NOMO-1 treated with dmso at 0.1 percent for 144 hours (cell line): ENCODE measurements around the gene ZDBF2.
"Not testable (repeated sequence)": the region's sequence is repeated elsewhere in the genome, so short reads cannot be mapped to it uniquely, and the experiment has no call there.

Source experiments
- DNase-seq: peaks from one replicate; lab custom pipeline; 2025; ENCODE audit not compliant: unreplicated experiment; lab: John Stamatoyannopoulos, UW

The ZDBF2 gene

GRCh38 chr2:206274434-206275311 is at the start of gene ZDBF2:
Gene ZDBF2, plus strand, starts transcription at chr2:206274663. Its CDS starts 7,187 bp downstream, at chr2:206281850.
- no peak for DNase-seq

GRCh38 chr2:206225435-206226232 is 48.8 kb upstream of the ZDBF2 start:
- DNase-seq, result no peak

- DNase-seq, result not testable (repeated sequence)
Observed at GRCh38 chr2:206228636-206229035, 45.8 kb upstream of the ZDBF2 start.

GRCh38 chr2:206229642-206230041 is 44.8 kb upstream of the ZDBF2 start:
- DNase-seq, result no peak

DNA sequence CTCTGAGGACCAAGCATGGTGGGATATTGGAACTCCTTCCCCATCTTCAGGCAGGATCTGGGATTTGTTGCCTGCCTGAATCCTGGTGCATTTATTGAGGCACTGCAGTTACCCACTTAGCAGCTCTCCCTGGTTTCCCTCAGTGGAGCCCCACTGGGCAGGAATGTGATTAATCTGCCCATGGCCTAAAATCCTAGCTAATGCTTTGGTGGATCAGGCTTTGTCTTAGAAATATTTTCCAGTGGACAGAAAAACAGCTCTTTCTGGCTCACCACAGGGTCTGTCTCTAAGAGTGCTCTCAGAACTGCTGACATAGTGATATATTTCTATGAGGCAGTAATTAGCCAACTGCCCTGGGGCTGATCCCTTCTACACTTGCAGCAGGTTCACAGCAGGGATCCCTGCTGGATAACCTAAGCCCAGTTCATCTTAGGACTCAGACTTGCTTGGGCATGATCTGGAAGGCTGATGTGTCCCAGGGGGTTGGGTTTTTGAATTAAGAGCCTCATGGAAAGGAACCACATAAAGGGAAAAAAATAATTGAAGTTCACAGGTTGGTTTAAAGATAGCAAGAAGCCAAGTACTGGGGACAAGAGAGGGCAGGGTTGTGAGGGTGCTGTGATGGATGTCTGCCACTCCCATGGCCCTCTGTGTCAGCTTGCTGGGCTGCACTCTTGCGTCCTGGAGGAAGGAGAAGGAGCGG is 44.3 kb upstream of the ZDBF2 start:
- no peak for DNase-seq

DNA sequence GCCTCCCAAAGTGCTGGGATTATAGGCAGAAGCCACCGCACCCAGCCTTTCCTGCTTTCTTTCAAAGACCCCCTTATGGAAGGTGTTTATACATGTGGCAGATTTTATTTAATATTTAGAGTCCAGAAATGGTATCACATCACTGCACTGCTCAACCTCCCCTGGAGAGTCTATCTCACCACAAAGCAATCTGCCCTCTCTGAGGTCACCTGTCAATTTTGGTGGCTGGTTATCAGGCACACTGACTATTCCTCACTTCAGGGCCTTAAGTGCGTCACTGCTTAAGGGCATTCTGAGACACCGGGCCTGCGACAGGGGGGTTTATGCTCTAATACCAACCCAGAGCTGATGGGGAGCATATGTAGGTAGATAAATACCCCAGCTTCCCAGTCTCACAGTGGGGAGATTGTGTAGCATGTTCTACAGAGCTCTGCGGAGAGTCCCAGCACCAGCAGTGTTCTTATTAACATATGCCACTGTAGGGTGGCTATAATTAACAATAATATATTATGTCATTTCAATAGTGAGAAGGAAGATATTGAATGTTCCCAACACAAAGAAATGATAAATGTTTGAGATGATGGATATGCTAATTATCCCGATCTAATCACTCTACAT is 42.7 kb upstream of the ZDBF2 start:
- no peak for DNase-seq

DNA sequence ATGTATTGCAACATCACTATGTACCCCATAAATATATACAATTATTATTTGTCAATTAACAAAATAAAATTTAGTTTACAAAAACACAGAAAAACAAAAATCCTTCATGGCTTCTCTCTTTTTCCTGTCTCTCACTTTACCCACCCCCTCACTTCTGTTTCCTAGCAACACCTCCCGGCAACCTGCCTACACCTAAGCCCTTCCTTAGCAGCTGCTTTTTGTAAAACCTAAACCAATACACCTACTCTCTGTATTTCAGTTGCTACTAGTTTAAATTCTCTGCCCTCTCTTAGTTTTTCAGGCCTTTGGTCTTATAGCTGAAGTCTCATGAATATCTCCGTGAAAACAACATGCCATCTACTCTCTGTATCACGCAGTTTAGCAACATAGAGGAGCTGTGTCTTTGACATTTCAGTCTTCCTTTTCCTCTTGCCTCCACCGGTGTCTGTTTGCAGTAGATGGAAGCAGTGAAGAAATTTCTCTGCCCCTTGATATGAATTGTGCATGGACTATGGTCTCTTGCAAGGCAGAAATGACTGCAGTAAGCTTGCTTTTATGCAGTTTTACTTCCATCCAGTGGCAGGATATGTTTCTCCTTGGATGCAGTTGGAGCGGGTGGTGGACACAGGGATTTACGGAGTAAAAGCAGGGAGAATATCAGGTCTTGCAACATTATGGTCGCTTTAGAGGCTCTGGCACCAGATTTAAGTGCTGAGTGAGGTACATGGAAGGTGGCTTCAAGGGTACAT is 42.0 kb upstream of the ZDBF2 start:
- DNase-seq, result no peak

DNA sequence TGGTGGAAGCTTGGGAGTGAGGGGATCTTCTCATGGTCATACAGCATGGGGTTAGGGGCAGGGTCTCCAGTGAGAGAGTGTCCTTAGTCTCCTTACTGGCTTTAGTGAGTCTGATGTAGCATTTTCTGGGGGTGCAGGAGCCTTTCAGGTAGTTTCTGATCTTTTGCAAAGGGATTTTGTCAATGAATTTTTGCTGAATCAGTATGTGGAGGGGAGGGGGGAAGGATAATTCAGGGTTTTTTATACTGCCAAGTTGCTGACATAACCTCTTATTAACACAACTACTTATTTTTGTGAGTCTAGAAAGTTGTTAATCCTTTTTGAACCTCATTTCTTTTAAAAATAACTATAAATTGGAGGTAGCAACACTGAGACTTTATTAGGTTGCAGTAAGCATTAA is 35.3 kb upstream of the ZDBF2 start:
- no peak for DNase-seq

- no peak for DNase-seq
Observed at GRCh38 chr2:206240327-206240726, 34.1 kb upstream of the ZDBF2 start.

DNA sequence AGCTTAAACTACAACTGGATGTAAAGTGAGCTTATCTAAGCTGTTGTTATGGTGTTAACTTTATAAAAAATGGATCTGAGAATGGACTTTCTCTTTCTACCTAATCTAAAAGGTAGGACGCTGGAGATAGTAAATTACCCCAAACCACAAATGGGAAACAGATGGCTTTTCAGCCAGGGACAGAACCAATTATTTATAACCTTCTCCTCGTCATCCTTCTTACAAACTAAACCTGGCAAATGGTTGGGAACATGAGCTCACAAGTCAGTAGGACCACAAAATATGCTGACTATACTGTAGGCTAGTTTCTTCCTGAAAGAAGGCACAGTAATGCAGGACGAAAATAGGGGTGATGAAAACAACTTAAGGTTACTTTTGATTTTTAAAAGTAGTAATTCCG is 32.7 kb upstream of the ZDBF2 start:
- no peak for DNase-seq

DNA sequence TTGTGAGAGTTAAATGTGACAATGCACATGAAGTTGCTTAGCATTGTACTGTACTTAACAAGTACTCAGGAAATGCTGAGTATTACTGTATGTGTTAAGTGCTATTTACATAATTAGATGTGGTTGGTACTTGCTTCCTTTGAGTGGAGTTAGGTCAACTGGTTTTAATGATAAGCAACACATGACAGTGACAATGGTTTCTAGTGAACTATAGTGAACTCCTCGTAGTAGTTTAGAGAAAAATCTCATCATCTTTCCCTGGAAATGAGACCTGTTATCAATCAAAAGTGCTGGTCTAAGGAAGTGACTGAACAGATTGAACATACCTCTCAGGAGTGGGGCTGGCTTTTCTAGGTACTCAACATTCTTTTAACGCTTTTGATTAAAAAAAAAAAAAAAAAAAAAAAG is 29.2 kb upstream of the ZDBF2 start:
- DNase-seq, result no peak

- no peak for DNase-seq
Observed at GRCh38 chr2:206250041-206250897, 24.2 kb upstream of the ZDBF2 start.

DNA sequence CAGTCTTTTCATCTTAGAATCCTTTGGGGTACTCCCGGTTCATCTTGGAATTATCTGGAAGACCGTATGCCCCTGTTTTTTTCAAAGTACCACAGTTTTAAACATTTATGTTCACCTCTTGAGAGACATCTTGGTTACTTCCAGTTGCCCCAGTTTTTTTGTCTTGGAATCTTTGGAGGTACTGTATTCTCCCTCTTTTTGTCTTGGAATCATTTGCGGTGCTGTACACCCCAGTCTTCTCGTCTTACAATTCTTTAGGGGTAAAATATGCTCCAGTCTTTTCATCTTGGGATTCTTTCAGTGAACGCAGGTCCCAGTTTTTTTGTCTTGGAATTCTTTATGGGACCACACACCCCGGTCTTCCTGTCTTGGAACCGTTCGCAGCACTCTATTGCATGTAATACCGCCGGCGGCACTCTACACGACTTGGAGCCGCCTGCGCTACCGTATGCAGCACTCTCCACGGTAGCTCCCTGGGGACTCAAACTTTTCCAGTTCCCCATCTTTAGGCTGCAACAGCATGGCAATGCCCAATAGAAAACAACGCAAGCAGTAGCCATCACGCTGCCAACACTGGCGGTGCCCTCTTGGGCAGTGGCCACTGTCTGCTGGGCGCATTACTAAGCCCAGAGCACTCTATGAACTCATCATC is 21.2 kb upstream of the ZDBF2 start:
- DNase-seq, result no peak

DNA sequence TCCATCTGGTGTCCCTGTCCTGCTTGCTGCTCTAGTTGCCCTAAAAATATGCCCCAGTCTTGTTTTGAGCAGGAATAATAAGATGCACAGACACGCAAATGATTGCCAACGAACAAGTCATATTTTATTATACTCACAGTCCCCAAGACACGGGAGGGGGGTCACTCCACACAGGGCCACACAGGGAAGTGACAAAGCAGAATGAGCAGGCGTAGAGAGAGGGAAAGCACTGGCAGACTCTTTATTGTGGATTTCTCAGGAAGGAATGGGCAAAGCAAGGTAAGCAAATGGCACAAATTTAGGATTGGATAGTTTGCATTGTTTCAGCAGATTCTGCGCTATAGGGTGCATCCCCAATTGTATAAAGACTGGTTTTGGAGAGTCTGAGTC is 20.7 kb upstream of the ZDBF2 start:
- DNase-seq, result no peak

GRCh38 chr2:206255003-206255402 is 19.5 kb upstream of the ZDBF2 start:
- no peak for DNase-seq

- DNase-seq, result no peak
Observed at GRCh38 chr2:206256706-206257205, 17.7 kb upstream of the ZDBF2 start.

DNA sequence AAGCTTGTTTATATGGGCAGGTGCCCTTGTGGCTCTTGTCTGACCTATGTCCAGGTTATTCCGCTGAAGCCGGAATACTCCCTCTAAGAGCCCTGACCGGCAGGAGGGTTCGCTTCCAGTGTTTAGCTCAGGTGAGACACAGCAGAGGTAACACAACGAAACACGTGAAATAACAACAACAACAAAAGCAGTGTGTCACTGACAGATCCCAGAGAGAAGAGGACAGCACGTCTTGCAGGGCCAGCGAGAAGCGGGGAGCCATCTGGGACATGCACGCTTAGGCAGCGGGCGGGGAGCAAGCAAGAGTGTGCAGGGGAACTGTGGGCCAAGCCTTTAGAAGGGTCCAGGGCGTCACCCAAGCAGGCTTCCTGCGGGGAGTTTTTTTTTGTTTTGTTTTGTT is 17.1 kb upstream of the ZDBF2 start:
- no peak for DNase-seq

DNA sequence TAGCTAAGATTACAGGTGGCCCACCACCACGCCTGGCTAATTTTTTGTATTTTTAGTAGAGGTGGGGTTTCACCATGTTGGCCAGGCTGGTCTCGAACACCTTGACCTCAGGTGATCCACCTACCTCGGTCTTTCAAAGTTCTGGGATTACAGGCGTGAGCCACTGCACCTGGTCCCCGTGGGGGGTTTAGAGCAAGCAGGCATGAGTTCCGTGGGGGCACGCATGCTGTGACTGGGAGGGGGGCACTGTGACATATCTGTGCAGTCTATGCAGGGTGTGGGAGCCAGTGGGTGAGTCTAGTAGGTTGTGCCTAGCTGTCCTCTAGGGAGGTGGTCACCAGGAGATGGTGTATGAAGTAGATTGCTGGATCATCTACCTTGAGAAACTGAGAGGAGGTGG is 16.6 kb upstream of the ZDBF2 start:
- no peak for DNase-seq

DNA sequence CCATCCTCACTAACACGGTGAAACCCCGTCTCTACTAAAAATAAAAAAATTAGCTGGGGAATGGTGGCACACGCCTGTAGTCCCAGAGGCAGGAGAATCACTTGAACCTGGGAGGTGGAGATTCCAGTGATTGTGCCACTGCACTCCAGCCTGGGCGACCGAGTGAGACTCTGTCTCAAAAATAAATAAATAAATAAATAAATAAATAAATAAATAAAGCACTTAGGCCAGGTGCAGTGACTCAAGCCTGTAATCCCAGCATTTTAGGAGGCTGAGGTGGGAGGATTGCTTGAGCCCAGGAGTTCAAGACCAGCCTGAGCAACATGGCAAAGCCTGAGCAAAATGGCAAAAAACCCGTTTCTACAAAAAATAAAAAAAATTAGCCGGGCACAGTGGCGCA is 15.8 kb upstream of the ZDBF2 start:
- DNase-seq, result not testable (repeated sequence)
